Effector CD4-positive, alpha-beta T cell (primary cell): Measurements from ENCODE around the gene ECI2.
"Not testable (repeated sequence)": the region's sequence is repeated elsewhere in the genome, so short reads cannot be mapped to it uniquely, and the experiment has no call there.

Experiments
- DNase-seq: peaks from one replicate; pipeline ENCODE4 v3.0.0-alpha.2; 2020

Gene ECI2

DNA sequence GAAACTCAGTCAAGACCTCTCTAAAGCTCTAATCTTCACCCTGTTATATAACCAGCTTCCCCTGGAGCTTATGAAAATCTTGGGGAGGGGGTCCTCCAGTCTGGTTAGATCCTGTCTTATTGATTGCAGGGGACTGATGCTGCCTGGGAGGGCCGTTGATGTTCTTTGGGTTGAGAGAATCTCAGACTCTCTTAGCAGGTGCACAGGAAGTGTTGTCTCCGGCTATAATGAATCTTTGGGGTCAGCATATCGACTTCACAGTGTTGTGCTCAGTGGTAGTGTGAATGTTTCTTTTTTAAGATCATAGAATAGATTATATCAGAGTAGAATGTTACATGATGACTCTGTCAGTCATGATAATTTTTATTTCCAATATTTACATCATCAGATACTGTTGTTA lies 2.8 kb upstream of the ECI2 start:
- no peak for DNase-seq

DNA sequence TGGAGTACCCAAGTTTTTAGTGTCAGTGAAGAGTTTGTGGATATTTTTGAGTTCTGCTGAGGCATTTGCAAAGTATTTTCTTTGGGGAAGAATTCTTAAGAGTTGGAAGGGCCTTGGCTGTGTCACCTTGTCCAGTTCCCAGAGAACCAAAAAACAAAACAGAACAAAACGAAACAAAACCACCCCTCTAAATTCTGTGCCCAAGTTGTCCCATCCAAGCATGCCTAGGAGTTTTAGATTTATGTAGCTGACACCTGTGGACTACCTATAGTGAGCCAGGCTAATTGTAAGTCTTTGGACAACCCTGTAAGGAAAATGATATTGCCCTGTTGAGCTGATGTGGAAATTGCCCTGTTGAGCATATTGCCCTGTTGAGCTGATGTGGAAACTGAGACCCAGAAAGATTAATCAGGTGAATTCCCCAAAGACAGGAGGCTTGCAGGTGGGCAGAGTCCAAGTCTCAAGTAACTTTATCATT lies 1.0 kb upstream of the ECI2 start:
- DNase-seq: no peak

DNA sequence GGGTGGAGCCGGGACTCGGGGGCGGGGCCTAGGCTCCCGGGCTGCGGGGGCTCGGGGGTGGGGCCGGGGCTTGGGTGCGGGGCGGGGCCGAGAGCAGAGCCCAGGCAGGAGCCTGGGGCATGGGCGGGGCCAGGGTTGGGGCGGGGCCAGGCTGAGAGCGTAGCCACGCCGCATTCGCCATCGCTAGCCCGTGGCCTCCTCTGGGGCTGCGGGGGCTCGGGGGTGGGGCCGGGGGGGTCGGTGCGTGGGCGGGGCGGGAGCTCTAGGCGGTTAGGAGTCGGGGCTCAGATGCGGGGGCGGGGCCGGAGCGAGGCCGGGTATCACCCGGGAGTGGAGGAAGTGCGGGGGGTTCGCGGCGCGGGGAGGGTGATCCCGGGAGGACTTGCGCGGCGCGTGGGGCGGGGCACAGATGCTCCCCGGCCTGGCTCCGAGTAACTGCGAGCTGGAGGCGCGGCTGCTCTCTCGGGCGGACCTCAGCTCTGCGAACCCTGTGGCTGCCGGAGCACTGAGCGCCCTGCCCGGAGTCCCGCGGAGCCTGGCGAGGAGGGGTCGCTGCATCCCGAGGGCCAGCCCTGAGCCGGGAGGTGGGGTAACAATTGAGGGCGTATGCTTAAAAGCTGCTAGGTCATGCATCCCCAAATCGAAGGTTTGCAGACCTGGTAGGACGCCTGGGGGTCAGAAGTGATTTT lies 434 bp upstream of the ECI2 start:
- peak; percentile 91 for DNase-seq

DNA sequence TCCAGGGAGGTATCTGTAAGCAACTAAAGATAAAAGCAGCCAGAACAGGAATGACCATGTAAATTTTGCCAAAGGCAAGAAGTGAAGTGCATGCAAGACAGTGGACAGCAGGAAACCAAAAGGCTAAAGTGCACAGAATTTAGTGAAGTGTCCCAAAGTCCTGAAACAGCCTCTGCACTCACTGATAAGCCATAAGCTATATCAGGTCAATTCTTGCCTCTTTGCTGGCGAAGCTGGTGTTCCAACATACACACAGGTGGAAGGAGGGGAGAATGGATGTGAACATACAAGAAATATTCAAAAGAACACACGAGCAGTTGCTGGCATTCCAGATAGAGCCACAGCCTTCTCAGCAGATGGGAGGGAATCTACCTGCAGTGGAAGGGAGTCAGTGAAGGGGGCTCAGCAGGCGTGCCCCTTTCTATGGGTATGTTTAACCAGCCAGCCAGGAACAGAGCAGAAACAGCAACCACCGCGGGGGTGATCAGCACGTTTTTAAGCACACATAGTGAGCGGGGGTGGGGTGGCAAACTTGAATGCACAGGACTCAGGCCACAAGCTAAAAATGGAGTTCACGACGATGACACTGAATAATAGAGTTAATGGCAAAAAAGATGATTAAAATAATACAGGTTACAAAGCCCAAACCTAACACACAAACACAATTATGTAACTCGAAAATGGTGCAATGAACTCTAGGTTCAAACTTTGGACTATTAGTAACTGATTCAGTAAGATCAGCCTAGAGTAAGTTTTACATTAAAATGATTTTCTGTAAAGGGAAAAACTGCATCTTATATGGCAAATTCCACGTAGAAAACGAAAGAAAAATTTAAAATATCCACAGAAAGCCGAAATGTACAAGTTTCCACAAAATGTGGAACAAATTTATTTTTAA lies 1.2 kb downstream of the ECI2 start:
- DNase-seq: no peak

GRCh38 chr6:4130357-4130987 lies 4.9 kb downstream of the ECI2 start:
- no peak for DNase-seq

GRCh38 chr6:4129446-4129845 lies 5.9 kb downstream of the ECI2 start:
- no peak for DNase-seq

GRCh38 chr6:4128748-4129147 lies 6.6 kb downstream of the ECI2 start:
- DNase-seq: no peak

DNA sequence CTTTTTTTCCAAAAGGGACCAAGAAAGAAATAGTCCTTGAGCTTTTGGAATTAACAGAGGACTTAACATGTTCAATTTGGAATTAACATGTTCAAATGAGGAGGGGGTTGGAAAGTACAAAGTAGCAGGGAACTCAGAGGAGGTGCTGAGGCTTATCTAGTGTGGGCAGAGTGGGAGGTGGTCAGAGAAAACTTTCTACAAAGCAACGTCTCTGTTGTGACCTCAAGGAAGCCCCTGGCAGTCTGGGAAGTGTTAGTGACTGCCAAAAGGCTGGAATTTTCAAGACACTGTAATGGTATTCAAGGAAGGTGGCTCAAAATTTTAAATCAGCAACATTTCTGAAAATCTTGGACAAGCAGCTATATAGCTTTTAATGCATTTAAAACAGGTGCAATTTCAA lies 7.3 kb downstream of the ECI2 start:
- DNase-seq: no peak

GRCh38 chr6:4125933-4126864 lies 9.2 kb downstream of the ECI2 start:
- no peak for DNase-seq

DNA sequence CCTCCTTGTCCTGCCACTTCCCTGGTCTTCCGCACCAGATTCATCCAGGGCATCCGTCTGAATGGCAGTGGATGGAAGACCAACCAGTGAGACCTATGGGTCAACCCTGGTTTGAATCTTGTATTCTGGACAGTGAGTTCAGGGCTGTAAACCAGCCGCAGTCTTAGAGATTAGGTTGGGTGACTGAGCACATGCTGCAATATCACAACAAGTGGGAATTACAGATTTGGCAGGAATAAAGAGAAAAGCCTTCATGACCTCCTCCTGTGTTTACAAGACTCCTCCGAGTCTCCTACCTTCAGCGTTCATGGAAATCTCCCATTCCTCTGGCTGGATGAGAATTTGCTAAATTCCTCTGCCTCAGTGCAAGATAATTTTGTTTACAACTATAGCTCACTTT lies 9.9 kb downstream of the ECI2 start:
- no peak for DNase-seq

DNA sequence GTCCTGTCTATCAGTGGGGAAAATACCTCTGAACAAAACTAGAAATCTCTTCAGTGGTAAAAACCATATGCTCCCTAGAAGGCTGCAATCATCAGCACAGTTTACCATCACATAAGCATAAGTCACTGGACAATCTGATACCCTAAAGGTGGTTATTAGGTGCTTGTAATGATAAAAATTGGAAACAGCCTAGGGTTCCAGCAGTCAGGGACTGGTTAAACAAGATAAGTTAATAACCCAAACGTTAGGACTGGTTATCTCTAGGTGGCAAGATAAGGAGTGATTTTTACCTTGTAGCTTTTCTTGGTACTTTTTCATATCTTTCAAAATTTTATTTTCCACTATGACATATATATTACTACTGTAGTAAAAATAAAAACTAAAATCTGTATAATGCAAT lies 11.0 kb downstream of the ECI2 start:
- DNase-seq: no peak

DNA sequence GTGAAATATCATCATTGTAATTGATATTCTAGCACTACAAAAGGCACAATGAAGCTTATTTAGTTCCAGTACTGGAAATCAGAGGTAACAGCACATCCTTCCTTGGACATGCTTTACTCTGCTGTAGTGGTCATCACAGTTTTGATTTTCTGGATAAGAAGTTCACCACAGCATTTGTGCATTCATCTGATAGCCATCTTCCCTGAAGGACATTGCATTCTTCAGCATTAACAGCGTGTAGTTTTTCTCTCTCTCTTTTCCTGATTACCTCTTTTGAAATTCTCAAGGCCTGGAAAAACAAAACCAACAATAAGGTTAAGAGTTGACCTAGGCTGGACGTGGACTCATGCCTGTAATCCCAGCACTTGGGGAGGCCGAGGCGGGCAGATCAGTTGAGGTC lies 19.6 kb downstream of the ECI2 start:
- DNase-seq: no peak

DNA sequence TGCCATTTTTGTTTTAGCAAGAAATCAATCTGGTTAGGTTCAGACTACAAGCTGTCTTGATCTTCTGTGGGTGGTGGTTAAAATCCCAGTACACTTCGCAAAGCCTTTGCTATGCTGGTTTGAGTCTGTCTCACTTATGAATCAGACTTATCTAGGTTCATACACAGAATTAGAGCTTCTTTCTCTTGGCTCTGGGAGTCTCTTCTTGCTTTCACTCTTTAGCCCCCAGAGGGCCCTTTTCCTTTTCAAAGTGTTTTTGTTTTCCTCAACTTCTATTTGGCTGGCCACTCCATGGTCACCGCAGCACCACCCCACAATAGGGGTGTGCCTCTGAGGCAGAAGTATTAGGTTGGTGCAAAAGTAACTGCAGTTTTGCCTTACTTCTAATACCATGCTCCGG lies 21.3 kb downstream of the ECI2 start:
- no peak for DNase-seq

DNA sequence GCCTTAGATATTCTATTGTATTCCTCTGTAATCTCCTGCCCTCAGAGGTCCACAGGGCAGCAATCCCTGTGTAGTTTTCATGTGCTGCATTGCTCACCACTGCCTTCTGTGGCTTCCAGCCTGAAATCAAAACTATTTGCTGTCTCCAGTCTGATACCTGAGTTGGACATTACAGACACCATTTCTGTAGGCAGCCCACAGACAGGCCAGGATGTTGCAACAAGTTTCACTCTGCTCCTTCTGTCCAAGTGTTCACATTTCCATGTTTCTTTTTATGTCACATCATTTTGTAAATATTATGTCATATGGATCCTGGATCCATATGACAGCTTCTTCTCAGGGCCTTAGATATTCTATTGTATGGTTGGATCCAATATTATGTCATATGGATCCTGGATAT lies 21.7 kb downstream of the ECI2 start:
- no peak for DNase-seq

DNA sequence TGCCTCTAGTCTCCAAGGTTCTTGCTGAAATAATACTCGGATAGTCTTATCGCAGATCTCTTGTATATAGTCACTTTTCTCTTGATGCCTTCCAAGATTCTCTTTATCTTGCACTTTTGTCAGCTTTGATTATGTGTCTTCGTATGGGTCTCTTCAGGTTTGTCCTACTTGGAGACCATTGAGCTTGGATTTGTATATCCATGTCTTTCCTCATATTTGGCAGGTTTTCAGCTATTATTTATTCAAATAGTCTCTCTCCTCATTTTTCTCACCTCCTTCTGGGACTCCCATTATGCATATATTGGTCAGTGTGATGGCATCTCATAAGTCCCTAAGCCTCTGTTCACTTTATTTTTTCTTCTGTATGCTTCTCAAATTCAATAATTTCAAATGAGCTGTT lies 23.0 kb downstream of the ECI2 start:
- no peak for DNase-seq

DNA sequence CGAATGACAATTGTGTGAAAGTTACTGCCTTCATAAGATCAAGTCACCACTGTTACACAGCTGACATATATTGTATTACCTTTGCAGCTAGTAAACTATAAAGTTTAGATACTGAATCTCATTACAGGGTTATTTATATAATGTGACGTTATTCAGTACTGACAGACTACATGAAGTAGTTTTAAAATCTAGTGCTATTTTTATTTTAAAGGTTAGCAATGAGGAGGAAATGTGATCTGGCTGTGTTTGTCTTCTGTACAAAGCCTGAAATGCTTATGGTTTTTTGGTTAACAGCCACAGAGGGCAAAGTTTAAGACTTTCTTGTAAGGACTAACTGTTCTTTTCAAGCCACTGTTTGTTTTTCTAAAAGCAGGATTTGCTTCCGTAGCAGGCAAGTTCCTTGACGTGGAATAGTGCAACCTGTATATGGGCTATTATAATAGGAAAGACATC lies 26.0 kb downstream of the ECI2 start:
- not testable (repeated sequence) for DNase-seq

DNA sequence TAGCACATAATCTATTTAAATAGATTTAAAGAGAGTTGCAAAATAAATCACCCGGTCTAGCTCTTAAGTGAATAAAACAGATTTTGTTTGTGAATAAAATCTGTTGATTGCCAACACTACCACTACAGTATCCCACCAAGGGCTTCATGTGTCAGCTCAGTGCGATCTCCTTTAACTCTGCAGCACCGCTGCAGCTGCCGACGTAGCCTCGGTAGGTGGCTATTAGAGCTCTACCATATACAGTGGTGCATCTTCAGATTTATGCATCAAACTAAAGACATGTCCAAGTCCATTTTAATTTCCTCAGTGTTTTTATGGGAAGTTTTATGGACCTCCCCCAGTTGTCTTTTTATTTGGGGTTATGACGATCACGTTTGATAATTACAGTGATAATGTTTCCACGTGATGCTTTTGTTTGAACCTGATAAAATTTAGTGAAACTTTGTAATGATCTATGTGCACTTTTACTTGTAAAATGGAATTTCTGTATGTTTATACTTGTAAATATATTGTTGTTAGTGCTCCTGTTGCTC lies 26.7 kb downstream of the ECI2 start:
- DNase-seq: no peak

- DNase-seq: no peak
Observed at GRCh38 chr6:4107873-4108272, 27.5 kb downstream of the ECI2 start.

DNA sequence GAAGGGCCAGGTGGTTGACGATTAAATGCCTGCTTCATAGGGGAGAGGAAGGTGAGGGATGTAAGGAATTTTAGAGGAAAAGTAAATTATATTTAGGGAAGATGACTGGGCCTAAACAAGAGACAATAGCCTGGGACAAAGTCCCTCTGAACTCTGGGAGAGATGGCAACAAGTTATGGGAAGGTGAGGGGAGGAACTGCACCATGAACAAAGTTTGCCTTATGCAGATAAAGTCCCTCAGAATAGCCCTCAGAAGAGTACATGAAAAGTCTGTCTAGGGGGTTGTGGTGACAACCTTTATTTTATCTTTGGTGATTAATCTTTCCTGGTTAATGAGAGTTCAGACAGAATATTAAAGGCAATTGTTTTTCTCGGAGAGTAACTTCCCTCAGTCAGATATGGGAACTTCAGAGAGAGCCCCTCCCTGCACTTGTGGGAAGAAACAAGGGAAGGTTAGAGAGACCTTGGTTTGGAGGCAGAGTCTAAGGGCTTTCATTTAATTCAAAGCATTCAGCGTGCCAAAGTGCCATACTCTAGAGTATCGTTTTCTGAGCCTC lies 29.3 kb downstream of the ECI2 start:
- no peak for DNase-seq

DNA sequence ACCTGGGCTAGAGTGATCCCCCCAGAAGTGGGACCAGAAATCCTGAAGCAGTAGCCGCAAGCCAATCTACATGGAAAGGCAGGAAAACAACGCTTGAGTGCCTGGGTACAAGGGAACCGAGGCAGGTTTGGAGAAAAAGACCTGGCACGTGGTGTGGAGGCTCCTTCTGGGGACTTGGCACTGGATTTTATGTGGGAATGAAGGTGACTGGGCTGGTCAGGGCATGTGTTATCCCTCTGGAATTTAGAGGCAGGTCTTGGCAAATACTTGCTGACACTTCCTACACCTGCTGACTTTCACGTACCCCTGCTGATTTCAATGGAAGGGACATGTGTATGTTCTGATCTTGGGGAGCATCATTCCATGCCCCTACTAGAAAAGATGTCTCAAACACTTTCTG lies 31.4 kb downstream of the ECI2 start:
- no peak for DNase-seq

GRCh38 chr6:4102687-4103244 lies 32.6 kb downstream of the ECI2 start:
- no peak for DNase-seq

DNA sequence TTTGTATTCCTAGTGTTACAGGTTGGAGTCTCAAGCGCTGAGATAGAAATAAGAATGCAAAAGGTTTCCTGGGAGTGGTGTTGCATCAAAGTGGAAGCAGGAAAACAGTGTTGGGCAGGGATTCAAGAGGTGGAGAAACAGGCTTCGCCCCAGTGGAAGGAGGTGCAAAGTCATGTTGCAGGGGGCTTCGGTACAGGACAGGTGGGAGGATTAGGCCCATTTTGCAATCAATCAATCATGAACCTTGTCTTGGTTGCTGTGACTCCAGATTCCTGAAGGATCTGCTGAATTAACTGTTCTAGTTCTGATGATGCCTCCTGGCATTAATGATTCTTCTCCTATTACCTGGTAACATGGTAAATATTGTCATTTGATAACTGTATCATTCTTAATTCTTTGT lies 34.1 kb downstream of the ECI2 start:
- DNase-seq: no peak
